ENCODE measurements around the gene ATG3.

DNA sequence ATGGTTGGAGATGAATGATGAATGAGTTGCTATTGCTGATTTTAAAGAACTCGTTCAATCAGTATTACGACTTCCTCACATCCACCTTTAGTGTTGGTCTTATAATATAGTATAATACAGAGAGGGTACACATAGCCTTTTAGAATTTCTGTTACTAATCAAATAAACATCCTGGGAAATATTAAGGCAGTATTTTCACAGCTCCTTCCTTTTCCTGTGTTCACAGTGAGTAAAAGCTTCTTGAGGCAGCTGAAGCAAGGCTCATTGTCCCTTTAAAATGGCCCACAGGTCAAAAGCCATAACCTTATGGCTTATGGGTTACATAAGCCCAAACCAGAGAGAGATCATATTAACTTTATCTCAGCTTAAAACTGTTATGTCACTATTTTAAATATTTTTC, 61.1 kb downstream of the ATG3 start:
- no peak for TF ChIP-seq POLR2AphosphoS5 (IDR thresholded peaks at IDR 0.05)
- TF ChIP-seq, protein P1, sequence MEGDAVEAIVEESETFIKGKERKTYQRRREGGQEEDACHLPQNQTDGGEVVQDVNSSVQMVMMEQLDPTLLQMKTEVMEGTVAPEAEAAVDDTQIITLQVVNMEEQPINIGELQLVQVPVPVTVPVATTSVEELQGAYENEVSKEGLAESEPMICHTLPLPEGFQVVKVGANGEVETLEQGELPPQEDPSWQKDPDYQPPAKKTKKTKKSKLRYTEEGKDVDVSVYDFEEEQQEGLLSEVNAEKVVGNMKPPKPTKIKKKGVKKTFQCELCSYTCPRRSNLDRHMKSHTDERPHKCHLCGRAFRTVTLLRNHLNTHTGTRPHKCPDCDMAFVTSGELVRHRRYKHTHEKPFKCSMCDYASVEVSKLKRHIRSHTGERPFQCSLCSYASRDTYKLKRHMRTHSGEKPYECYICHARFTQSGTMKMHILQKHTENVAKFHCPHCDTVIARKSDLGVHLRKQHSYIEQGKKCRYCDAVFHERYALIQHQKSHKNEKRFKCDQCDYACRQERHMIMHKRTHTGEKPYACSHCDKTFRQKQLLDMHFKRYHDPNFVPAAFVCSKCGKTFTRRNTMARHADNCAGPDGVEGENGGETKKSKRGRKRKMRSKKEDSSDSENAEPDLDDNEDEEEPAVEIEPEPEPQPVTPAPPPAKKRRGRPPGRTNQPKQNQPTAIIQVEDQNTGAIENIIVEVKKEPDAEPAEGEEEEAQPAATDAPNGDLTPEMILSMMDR (IDR thresholded peaks at IDR 0.05) = no peak

Data from stomach (tissue), 4 donors.